ENCODE data around the gene BRSK2. TPM values are rescaled to one million over a fixed set of nuclear protein-coding genes. Genes with fewer than 3 reads are reported as not detected.

The BRSK2 gene
- total RNA-seq, 1 donor from 2014 or later = 0.06 TPM

- no peak for DNase-seq (ENCODE audit: low read depth)
- no peak for TF ChIP-seq CTCF (conservative IDR thresholded peaks at IDR 0.05; ENCODE audit: low read depth, low read length)
- H3K4me3 ChIP-seq (ENCODE audit: low read depth, low read length) = no peak overlapping the region
Measured at GRCh38 chr11:1463056-1463455, 73.3 kb downstream of the BRSK2 start.

GRCh38 chr11:1466784-1467183 lies 77.0 kb downstream of the BRSK2 start:
- no peak overlapping the region for H3K4me3 ChIP-seq (ENCODE audit: low read depth, low read length)
- TF ChIP-seq CTCF (conservative IDR thresholded peaks at IDR 0.05; ENCODE audit: low read depth, low read length) = no peak
- no peak for DNase-seq (ENCODE audit: low read depth)

- H3K4me3 ChIP-seq (ENCODE audit: low read depth, low read length) = no peak overlapping the region
- no peak for DNase-seq (ENCODE audit: low read depth)
- TF ChIP-seq CTCF (conservative IDR thresholded peaks at IDR 0.05; ENCODE audit: low read depth, low read length) = no peak
Measured at GRCh38 chr11:1467270-1467669, 77.5 kb downstream of the BRSK2 start.

GRCh38 chr11:1468002-1468401 lies 78.3 kb downstream of the BRSK2 start:
- no peak for TF ChIP-seq CTCF (conservative IDR thresholded peaks at IDR 0.05; ENCODE audit: low read depth, low read length)
- no peak overlapping the region for H3K4me3 ChIP-seq (ENCODE audit: low read depth, low read length)
- no peak for DNase-seq (ENCODE audit: low read depth)

GRCh38 chr11:1468473-1469066 lies 78.8 kb downstream of the BRSK2 start:
- TF ChIP-seq CTCF (conservative IDR thresholded peaks at IDR 0.05; ENCODE audit: low read depth, low read length) = no peak
- no peak for DNase-seq (ENCODE audit: low read depth)
- no peak overlapping the region for H3K4me3 ChIP-seq (ENCODE audit: low read depth, low read length)

GRCh38 chr11:1469287-1469910 lies 79.7 kb downstream of the BRSK2 start:
- no peak overlapping the region for H3K4me3 ChIP-seq (ENCODE audit: low read depth, low read length)
- DNase-seq (ENCODE audit: low read depth) = no peak
- no peak for TF ChIP-seq CTCF (conservative IDR thresholded peaks at IDR 0.05; ENCODE audit: low read depth, low read length)
